Vagina (tissue), 2 donors: ENCODE results near the gene INTS1. TPM values are rescaled to one million over a fixed set of nuclear protein-coding genes. Genes with fewer than 3 reads are reported as not detected.

ENCODE experiments used
- DNase-seq, 2 donors: peaks; one replicate each; pipeline ENCODE4 v3.0.0-alpha.2; 2017; ENCODE audit errors: extremely low spot score in 2 of 2
- H3K27ac ChIP-seq: fragments of 200-600 bp; sonication (generic); one replicate; pipeline ENCODE4 v1.5.1; 2019
- H3K27me3 ChIP-seq: fragments of 200-600 bp; sonication (generic); one replicate; pipeline ENCODE4 v1.5.1; 2019
- H3K36me3 ChIP-seq, 2 donors: fragments of 200-600 bp; sonication (generic); one replicate each; pipeline ENCODE4 v1.5.1; 2017 to 2019
- H3K4me1 ChIP-seq: fragments of 200-600 bp; sonication (generic); one replicate; pipeline ENCODE4 v1.5.1; 2019
- H3K4me3 ChIP-seq, 2 donors: fragments of 200-600 bp; sonication (generic); 1 replicate in 1 of 2; 2 replicates in 1 of 2; pipeline ENCODE4 v1.5.1; 2016 to 2019
- H3K9me3 ChIP-seq: fragments of 200-600 bp; sonication (generic); one replicate; pipeline ENCODE4 v1.5.1; 2019
- CTCF ChIP-seq, 3 experiments: fragments of 450-650 bp in 2 of 3; fragments of 200-600 bp in 1 of 3; sonication (generic) in 1 of 3; IDR thresholded peaks; one replicate each; pipeline ENCODE4 v1.5.1; 2017 to 2019; ENCODE audit warnings: antibody characterized with exemption in 3 of 3, mild to moderate bottlenecking in 2 of 3, moderate library complexity in 2 of 3
- POLR2A ChIP-seq, 2 donors: fragments of 450-650 bp; IDR thresholded peaks; one replicate each; pipeline ENCODE4 v1.6.1; 2017; ENCODE audit warnings: antibody characterized with exemption in 2 of 2, mild to moderate bottlenecking in 2 of 2, moderate library complexity in 2 of 2
- POLR2AphosphoS5 ChIP-seq, 2 donors: sonication (generic); formaldehyde crosslinking; IDR thresholded peaks; one replicate each; pipeline ENCODE4 v1.9.0; 2017; ENCODE audit warnings: antibody characterized with exemption in 2 of 2, mild to moderate bottlenecking in 2 of 2, low read depth in 1 of 2; ENCODE audit not compliant: insufficient read depth in 1 of 2
- intact Hi-C: fragments of 100-400 bp; cut with DNase I; formaldehyde crosslinking; loops from one replicate; pipeline ENCODE4 v1.15.1; 2023
- total RNA-seq: library from RNA; depleted of rRNA; stranded (reverse); fragments of >200 nt; gene quantifications from one replicate; pipeline ENCODE4 v1.2.3, GENCODE V29; 2016

INTS1 gene
- total RNA-seq, 1 donor from 2014 or later, result 67.3 TPM

- H3K9me3 ChIP-seq, result no peaks in the 10 kb centered on the region
- no peak for TF ChIP-seq POLR2A (IDR thresholded peaks at IDR 0.05)
- TF ChIP-seq POLR2AphosphoS5 (IDR thresholded peaks at IDR 0.05; ENCODE audit: insufficient read depth in 1 of 2, low read depth in 1 of 2), result no peak
- TF ChIP-seq CTCF (IDR thresholded peaks at IDR 0.05), result no peak
- no peak overlapping the region for H3K27ac ChIP-seq
- H3K27me3 ChIP-seq, result no peaks in the 10 kb centered on the region
- peaks cover 17% of the 10 kb centered on the region for H3K4me1 ChIP-seq
- no peak for DNase-seq
- no peaks in the 10 kb centered on the region for H3K36me3 ChIP-seq
- no peak overlapping the region for H3K4me3 ChIP-seq
- intact Hi-C loops, result no loop called here
These were observed 10.8 kb upstream of the INTS1 start for GRCh38 chr7:1514995-1515401.

GRCh38 chr7:1514407-1514806 lies 10.2 kb upstream of the INTS1 start:
- intact Hi-C loops, result no loop called here
- H3K4me1 ChIP-seq, result peaks cover 17% of the 10 kb centered on the region
- H3K4me3 ChIP-seq, result no peak overlapping the region
- no peak for TF ChIP-seq POLR2AphosphoS5 (IDR thresholded peaks at IDR 0.05; ENCODE audit: insufficient read depth in 1 of 2, low read depth in 1 of 2)
- TF ChIP-seq CTCF (IDR thresholded peaks at IDR 0.05), result no peak
- TF ChIP-seq POLR2A (IDR thresholded peaks at IDR 0.05), result no peak
- peak overlapping the region; percentile 81 for H3K27ac ChIP-seq
- H3K9me3 ChIP-seq, result no peaks in the 10 kb centered on the region
- no peaks in the 10 kb centered on the region for H3K27me3 ChIP-seq
- DNase-seq, result no peak
- H3K36me3 ChIP-seq, result no peaks in the 10 kb centered on the region

GRCh38 chr7:1513657-1514095 lies 9.5 kb upstream of the INTS1 start:
- Histone ChIP-seq H3K27ac (peak overlapping the region; percentile 81), H3K4me1 (peaks cover 17% of the 10 kb centered on the region), H3K36me3 (no peaks in the 10 kb centered on the region), H3K4me3 (no peak overlapping the region), H3K9me3 (no peaks in the 10 kb centered on the region), H3K27me3 (no peaks in the 10 kb centered on the region)
- DNase-seq, result no peak
- intact Hi-C loops, result no loop called here
- TF ChIP-seq POLR2AphosphoS5 (IDR thresholded peaks at IDR 0.05; ENCODE audit: insufficient read depth in 1 of 2, low read depth in 1 of 2) (peak in 1 of 2 donors; percentile 51), POLR2A (IDR thresholded peaks at IDR 0.05) (no peak)

GRCh38 chr7:1512781-1513656 lies 8.8 kb upstream of the INTS1 start:
- intact Hi-C loops, result no loop called here
- Histone ChIP-seq H3K27me3 (no peaks in the 10 kb centered on the region), H3K4me3 (no peak overlapping the region), H3K27ac (peak overlapping the region; percentile 81), H3K36me3 (no peaks in the 10 kb centered on the region), H3K9me3 (no peaks in the 10 kb centered on the region), H3K4me1 (peaks cover 17% of the 10 kb centered on the region)
- no peak for DNase-seq
- TF ChIP-seq POLR2A (IDR thresholded peaks at IDR 0.05) (no peak), POLR2AphosphoS5 (IDR thresholded peaks at IDR 0.05; ENCODE audit: insufficient read depth in 1 of 2, low read depth in 1 of 2) (peak in 1 of 2 donors; percentile 55)

GRCh38 chr7:1511444-1512422 lies 7.5 kb upstream of the INTS1 start:
- no peak for DNase-seq
- Histone ChIP-seq H3K4me1 (peaks cover 21% of the 10 kb centered on the region), H3K27ac (no peak overlapping the region), H3K9me3 (no peaks in the 10 kb centered on the region), H3K27me3 (no peaks in the 10 kb centered on the region), H3K36me3 (no peaks in the 10 kb centered on the region), H3K4me3 (no peak overlapping the region)
- TF ChIP-seq POLR2A (IDR thresholded peaks at IDR 0.05) (no peak), POLR2AphosphoS5 (IDR thresholded peaks at IDR 0.05; ENCODE audit: insufficient read depth in 1 of 2, low read depth in 1 of 2) (no peak)
- intact Hi-C loops, result no loop called here

GRCh38 chr7:1510780-1511154 lies 6.6 kb upstream of the INTS1 start:
- intact Hi-C loops, result no loop called here
- H3K9me3 ChIP-seq, result no peaks in the 10 kb centered on the region
- no peaks in the 10 kb centered on the region for H3K36me3 ChIP-seq
- no peak overlapping the region for H3K27ac ChIP-seq
- no peak for DNase-seq
- peaks cover 22% of the 10 kb centered on the region for H3K4me1 ChIP-seq
- TF ChIP-seq CTCF (IDR thresholded peaks at IDR 0.05) (no peak), POLR2AphosphoS5 (IDR thresholded peaks at IDR 0.05; ENCODE audit: insufficient read depth in 1 of 2, low read depth in 1 of 2) (no peak), POLR2A (IDR thresholded peaks at IDR 0.05) (no peak)
- H3K4me3 ChIP-seq, result no peak overlapping the region
- no peaks in the 10 kb centered on the region for H3K27me3 ChIP-seq
